Activated CD4-positive, alpha-beta T cell treated with anti-CD3 and anti-CD28 coated beads, Interleukin-2, amount 50 U/mL, for 4 hours (primary cell): ENCODE data around the gene RWDD1.
"Not testable (repeated sequence)": the region's sequence is repeated elsewhere in the genome, so short reads cannot be mapped to it uniquely, and the experiment has no call there.

ENCODE experiments used
- DNase-seq, 2 experiments: peaks; one replicate each; pipeline ENCODE4 v3.0.0-alpha.2; 2020

The RWDD1 gene

DNA sequence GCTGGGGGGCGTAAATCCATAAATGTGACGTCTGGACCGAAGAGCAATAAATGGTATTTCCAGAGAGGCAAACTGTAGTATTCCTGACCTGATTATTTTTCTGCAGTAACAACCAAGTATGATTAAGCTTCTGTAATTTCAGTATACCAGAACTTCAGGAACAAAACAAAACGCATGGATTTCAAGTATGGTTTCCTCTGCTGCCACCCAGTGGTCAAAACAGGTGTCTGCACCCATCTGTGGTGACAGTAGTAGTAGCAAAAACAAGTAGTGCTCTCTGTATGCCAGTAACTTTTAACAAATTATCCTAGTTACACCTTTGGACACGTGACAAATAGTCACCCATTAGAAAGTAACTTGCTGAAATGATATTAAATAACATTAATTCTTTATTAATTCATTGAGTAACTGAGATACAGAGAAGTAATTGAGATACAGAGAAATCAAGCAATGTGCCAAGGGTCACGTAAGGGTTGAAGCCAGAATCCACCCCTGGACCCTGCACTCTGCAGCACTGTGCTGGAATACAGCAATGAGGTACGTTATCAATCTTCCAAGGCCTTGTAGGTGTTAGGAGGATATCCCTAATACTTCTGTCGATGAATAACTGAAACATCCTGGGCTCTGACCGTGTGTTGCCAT is 9.8 kb upstream of the RWDD1 start:
- peak; percentile 55 to 58 for DNase-seq

DNA sequence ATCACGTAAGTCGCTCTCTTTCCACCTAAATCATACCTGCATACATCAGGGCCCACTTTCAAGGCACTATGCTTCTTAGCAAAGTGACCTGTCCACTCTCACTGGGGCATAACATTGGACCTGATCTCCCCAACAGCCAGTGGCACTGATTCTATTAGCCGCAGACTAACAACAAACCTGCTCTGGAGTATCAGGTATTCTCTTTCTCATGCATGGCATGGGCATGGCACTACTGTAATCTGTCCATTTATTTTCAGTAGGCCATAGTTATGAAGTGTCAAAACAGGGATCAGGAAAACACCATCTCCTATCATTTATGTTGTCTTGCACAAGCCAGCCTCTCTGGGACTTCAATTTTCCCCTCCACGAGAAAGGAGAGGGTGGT is 9.3 kb upstream of the RWDD1 start:
- DNase-seq = no peak

DNA sequence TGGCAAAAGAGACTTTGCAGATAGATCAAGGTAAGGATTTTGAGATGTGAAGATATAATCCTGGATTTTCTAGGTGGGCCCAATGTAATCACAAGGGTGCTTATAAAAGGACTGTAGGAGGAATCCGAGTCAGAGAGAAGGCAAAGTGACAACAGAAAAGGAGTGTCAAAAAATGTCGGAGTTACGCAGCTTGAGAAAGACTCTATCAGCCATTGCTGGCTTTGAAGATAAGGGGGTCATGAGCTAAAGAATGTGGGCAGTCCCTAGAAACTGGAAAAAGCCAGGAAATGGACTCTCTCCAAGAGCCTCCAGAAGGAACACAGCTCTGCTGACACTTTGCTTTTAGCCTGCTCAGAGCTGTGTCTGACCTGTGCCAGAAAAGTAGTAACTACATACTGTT is 8.7 kb upstream of the RWDD1 start:
- no peak for DNase-seq

DNA sequence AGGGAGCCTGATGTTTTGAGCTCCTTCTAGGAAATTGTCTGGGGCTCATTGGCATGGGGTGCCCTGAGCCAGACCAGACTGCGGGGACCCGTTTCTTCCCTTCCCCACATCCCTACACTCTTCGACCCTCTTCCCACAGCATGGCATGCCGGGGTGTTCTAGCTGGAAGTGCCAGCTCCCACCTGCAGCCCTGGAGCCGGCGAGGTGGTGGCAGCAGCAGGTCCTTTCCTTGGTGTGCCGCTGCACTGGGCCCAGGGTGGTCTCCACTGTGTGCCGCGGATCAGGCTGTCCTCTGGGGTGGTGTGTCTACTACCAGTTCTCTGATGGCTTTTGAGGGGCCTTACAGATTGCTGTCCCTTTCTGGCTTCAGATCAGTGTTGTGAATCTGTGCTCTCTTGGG is 7.5 kb upstream of the RWDD1 start:
- no peak for DNase-seq

DNA sequence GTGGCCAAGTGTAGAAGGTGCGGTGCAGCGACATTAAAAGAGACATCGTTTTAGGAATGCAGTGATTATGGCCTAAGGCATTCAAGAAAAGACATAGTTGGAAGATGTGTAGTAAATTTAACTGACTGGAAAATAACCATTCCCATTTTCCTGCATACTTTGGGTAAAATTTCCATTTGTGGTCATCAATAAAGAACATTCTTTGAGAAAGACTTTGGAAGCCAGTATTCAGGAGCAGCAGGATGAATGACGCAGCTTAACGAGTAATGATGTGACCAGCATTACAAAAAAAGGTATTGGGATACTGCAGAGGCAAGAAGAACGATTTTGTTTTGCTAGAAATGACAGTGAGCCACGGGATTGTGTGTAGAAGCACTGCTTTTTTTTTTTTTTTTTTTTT is 7.0 kb upstream of the RWDD1 start:
- no peak for DNase-seq

DNA sequence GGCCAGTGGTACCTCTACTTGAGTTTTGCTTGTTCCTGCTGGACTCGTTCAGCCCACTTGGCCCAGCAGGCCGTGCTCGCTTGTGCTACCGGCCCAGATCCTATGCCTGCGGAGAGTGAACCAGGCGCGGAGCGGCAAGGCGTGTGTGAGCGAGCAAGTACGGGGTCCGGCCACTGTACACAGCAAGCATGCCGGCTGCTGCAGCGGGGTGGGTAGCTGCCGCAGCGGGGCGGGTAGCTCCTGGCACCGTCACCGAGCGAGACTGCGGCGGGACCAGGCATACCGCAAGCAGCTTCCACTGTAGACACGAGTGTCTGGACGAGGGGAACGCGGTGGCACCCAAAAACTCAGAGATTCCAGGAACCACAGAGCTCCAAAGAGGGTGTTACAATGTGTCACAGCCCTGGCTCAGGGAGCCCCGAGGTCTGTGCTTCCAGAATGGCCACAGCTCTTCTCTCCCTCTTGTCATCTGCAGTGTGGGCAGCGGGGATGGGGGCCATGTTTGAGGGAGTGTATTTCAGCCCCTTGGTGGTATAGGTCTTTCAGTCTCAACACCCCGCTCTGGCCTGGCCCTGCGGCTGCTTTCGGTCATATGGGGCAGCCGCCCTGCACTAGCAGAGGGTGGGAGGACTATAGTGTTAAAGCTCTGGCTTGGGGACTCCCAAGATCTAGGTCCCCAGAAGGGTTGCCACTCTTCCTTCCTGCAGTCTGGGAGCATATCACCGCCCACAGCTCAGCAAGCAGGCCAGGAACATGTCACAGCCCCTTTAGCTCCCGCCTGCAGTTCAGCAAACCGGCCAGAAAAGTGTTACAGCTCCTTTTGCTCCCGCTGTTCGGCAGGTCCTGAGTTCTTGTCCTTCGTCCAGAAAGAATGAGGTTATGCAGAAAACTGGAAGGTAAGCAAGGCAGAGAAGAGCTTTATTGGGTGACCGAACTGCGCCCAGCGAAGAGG is 6.1 kb upstream of the RWDD1 start:
- DNase-seq = no peak

DNA sequence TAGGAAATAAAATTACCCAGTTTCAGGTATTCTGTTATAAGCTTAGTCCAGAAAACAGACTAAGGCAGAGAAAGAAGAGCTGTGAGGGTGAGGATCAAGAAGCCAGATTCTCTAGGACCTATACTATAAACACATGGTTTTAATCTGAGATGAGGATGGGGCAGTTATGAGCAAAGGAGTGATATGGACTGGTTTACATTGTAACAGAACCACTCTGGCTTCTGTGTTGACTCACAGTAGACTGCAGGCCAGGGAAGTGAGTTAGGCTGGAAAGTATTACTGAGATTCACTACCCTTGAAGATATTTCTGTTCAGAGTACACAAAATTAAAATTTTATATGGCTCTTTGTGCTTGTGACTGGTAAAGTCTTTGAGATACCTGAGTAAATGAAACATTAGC is 3.2 kb upstream of the RWDD1 start:
- DNase-seq = no peak

DNA sequence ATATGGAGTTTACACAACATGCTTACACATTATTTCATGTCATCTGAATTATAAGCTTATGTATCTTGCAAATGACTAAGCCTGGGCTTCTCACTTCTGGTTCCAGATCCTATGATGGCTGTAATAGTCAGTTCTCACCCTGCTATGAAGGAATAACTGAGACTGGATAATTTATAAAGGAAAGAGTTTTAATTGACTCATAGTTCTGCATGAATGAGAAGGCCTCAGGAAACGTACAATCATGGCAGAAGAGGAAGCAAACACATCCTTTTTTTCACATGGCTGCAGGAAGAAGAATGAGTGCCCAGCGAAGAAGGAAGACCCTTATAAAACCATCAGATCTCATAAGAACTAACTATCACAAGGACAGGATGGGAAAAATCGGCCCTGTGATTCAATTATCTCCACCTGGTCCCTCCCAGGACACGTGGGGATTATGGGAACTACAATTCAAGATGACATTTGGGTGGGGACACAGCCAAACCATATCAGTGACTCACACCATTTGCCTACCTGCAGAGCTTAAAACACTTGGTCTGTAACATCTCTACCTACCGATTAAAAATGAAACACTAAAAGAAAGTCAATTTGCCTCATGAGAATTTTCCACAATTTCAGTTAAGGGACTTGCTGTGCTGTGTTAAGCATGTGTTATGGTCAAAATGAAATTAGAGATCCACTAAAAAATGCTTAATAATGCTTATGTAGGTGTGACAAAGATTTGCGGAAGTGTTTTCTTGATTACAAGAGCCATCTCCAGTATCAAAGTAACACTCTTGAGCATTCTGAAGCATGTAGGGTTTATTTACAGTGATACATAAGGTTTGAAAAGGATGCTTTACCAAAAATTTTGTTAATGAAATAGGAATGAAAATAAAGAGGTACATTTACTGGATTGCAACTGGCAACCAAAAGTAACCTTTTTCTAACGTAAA is 2.2 kb upstream of the RWDD1 start:
- no peak for DNase-seq

DNA sequence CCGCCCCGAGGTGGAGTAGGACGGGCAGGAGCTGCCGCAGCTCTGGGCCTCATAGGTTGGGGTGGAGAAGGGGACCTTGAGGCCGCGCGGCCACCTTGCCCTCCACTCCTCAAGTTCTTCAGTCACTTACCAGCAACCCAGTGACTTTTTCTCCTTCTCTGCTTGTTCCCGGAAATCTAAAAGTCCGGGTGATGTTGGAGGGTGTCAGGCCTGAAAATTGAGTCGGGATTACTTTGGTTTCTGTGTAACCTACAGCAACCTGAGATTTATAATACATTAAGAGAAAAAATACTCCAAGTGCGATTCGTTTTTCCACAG is 338 bp downstream of the RWDD1 start:
- no peak for DNase-seq

DNA sequence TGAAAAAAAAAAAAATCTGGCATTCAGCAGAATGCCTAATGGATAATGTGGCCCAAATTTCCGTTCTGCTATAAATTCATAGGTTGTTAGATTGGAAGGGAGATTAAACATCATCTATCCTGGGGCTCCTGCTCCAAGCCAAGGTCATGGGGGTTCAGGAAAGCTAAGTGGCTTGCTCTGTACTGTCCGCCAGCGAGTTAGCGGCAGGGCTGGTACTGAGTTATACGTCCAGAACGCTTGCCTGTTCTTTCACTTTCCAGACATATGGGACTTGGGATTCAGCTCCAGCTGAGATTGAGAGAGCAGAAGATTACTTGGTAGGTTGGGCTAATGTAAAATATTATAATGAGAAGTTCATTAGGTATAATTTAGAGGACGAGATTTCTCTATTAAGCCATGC is 858 bp downstream of the RWDD1 start:
- no peak for DNase-seq

DNA sequence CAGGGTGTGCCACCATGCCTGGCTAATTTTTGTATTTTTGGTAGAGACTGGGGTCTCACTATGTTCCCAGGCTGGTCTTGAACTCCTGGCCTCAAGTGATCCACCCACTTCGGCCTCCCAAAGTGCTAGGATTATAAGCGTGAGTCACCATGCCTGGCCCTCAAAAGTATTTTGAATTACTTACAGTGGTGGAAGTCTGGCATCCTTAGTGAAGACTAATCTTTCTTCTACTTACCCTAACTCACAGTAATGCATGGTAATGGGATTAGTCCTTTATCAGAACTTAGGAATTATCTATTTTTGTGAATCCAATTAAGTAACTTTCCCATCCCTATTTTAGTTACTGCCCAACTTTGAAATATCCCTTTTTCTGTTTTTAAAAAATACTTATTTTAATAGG is 3.9 kb downstream of the RWDD1 start:
- no peak for DNase-seq

DNA sequence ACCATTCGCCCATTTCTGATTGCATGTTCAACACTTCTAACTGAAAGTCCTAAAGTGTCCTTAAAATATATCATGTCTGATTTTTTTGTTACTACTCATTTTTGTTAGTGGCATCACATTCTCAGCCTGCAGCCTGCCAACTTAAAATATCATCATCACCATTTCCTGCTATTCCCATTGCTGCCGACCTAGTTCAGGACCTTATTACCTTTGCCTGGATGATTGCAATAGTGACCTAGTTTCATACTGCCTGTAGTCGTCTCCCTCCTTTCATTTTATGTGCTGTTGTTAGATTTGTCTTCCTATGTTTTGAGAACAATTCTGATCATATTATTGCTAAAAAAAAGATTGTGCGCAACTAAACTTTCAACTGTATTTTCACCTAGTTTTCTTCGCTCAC is 6.2 kb downstream of the RWDD1 start:
- DNase-seq = no peak

DNA sequence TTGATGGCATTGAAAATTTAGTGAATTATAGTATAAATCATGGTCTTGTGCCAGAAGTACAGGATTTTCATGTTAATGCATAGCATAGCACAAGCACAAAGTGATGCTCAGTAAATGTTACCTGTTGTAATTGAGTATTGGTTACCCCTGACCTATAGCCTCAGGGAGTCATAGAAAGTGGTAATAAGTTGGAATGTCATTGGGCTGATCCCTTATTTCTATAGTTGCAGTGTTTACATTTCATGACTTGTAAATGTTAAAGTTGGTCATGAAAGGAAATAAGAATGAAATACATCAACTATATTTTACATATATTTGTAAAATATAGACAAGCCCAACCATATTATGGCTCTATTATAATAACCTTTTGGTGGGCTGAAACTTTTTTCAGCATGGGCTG is 7.0 kb downstream of the RWDD1 start:
- DNase-seq = no peak

DNA sequence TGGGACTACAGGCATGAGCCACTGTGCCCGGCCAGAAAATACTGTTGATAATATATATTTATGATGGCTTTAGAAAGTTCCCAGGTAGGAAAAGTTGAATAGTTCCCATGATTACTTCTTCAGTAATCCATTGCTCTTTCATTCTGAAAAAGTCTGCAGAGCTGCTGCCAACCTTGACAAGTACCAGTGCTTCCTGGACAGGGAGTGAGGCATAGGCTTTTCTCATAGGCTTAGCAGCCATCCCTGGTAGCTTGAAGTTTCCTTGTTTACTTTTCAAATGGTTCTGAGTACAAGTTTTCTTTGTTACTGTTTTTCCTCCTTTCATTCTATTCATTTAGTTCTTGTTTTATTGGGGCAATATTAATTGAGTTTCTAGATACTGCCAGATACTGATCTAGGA is 7.8 kb downstream of the RWDD1 start:
- DNase-seq = no peak

DNA sequence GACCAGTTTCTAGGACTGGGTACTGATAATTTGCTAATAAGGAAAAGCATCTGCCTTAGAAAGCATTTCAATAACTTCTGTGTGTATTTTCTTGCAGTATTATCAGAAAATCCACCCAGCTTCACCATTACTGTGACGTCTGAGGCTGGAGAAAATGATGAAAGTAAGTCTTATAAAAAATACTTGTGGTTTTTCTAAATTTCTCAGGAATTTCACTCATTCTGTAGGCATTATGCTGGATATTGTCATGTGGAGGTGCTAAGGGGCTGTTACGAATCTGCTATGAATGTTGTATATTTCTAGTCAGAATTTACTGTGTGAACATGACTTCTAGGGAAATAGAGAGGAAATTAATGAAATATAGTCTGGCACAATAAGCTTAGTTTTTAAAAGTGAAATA is 8.9 kb downstream of the RWDD1 start:
- DNase-seq = no peak

DNA sequence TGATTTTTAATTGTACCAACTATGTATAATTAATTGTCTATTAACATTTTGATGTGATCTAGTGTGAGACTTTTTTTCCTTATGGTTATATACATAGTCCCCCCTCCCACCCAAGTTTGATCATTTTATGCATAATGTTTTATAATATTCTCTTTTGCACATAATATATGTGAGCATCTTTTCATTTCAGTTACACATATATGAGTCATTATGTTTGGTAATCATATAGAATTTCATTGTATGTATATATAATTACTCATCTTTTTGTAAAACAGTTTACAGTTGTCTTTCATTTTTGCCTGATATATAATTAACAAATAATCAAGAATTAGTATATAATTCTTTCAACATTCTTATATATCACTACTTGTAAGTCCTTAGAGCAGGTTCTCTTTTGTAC is 15.0 kb downstream of the RWDD1 start:
- no peak for DNase-seq

DNA sequence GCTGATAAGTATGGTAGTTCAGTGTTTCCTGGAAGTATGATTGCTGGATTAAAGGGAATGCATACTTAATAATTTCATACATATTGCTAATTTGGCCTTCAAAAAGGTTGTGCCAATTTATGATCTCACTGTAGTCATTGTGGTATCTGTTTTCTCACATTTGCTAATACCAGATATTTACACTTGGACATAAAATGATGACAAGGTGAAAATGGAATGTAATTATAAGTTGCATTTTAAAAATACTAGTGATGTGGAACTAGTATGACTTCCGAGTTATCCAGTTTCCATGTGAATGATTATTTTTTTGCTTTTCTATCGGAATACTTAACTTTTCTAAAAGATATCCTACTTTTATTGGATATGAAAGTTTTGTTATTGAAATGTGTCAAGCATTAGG is 15.4 kb downstream of the RWDD1 start:
- DNase-seq = no peak

DNA sequence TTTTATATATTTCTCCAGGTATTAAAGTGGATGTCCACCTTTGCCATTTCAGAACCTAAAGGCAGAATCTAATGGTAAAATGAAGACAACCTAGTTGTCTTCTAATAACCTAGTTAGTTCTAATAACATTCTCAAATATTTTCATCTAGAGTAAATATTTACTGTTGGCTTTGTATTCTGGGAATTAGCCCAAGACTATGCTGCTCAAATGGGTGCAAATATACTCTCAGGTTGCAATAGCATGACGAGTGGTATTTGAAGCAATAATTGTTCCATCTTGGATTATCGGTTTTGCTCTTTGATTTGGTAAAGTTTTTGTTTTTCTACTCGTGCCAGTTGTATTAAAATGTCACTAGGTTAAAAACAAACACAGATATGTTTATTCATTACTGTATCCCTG is 23.9 kb downstream of the RWDD1 start:
- DNase-seq = no peak

DNA sequence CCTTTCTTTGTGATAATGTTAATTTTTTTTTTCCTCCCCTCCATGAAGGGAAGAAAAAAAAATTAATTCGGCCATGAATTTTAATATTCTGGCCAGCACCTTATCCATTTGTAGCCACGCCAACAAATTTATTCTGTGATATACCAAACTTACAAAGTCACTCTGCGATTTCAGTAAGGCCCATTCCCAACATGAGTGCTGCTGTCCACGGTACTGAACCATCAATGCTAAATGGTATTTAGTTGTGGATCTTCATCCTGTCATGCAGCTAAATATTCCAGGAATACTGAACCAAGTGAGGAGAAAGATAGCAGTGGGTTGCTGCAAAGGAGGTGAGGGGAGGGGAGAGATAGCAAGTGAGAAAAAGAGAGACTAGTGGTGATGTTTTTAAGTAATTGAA is 25.5 kb downstream of the RWDD1 start:
- DNase-seq = no peak

DNA sequence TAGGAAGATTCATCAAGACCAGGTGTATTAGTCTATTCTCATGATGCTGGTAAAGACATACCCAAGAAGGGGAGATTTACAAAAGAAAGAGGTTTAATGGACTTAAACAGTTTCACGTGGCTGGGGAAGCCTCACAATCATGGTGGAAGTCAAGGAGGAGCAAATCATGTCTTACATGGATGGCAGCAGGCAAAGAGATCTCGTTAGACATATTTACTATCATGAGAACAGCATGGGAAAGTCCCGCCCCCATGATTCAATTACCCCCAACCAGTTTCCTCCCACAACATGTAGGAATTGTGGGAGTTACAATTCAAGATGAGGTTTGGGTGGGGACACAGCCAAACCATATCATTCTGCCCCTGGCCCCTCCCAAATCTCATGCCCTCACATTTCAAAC is 32.6 kb downstream of the RWDD1 start:
- not testable (repeated sequence) for DNase-seq

DNA sequence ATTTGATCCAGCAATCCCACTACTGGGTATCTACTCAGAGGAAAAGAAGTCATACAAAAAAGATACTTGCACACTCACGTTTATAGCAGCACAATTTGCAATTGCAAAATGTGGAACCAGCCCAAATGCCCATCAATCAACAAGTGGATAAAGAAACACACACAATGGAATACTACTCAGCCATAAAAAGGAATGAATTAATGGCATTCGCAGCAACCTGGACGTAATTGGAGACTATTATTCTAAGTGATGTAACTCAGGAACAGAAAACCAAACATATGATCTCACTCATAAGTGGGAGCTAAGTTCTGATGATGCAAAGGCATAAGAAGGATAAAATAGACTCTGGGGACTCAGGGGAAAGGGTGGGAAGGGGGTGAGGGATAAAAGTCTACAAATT is 33.6 kb downstream of the RWDD1 start:
- DNase-seq = not testable (repeated sequence)

DNA sequence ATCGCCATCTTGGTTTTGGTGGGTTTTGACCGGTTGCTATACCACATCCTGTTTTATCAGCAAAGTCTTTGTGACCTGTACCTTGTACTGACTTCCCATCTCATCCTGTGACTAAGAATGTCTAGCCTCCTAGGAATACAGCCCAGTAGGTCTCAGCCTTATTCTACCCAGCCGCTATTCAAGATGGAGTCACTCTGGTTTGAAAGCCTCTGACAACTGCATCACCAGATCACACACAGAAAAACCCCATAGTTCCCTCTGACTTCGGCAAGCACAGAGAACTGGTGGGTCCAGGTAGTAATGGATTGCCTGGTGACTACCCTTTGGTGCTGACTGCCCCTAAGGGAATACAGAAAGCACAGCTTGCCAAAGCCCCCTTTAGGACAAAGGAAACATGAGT is 34.6 kb downstream of the RWDD1 start:
- no peak for DNase-seq

DNA sequence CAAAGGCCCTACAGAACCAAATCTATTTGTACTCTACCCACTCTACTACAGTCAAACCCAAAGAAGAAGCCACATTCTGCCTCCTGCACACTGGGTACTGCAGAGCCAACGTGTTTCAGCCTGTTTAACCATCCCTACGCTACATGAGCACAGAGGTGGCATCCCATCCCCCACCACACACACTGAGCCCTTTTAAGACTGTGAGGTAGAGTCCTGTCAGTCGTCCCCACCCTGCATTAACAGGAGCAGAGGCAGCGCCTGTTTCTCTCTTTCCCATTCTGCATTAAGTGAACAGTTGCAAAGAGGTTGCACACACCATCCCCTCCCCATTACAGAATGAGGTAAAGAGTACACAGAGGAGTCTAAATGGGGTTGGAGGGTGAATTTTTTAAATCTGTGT is 39.8 kb downstream of the RWDD1 start:
- DNase-seq = no peak
